CD14-positive monocyte (primary cell): ENCODE results near the gene MBD3L2B. TPM values are rescaled to one million over a fixed set of nuclear protein-coding genes. Genes with fewer than 3 reads are reported as not detected.
A peak's percentile ranks its signal among the peaks of the same experiment; 100 is the strongest.

Source experiments
- DNase-seq, 3 donors: peaks; one replicate each; pipeline ENCODE4 v3.0.0-alpha.2; 2011 to 2022
- H2AFZ ChIP-seq: 2 replicates; pipeline ENCODE4 v1.6.0; 2012; ENCODE audit warnings: mild to moderate bottlenecking, low read depth, low read length, inconsistent platforms; ENCODE audit not compliant: insufficient read depth, poor library complexity, severe bottlenecking
- H3K27ac ChIP-seq, 2 donors: 1 replicate in 1 of 2; 2 replicates in 1 of 2; pipeline ENCODE4 v1.5.1; 2012 to 2013; ENCODE audit warnings: low read length in 2 of 2, control low read depth in 1 of 2, inconsistent platforms in 1 of 2, low read depth in 1 of 2, mild to moderate bottlenecking in 1 of 2
- H3K27me3 ChIP-seq, 2 donors: one replicate each; pipeline versions ENCODE4 v1.6.0 to v1.6.1; 2011 to 2013; ENCODE audit warnings: low read length in 2 of 2; ENCODE audit not compliant: control insufficient read depth in 2 of 2, insufficient read depth in 2 of 2
- H3K36me3 ChIP-seq, 2 donors: replicated peaks in 1 of 2; 1 replicate in 1 of 2; 2 replicates in 1 of 2; pipeline versions ENCODE4 v1.5.1 to v1.6.1; 2012 to 2013; ENCODE audit warnings: low read length in 2 of 2, control low read depth in 1 of 2, inconsistent platforms in 1 of 2, mild to moderate bottlenecking in 1 of 2; ENCODE audit not compliant: insufficient read depth in 2 of 2, control insufficient read depth in 1 of 2
- H3K4me1 ChIP-seq, 2 donors: 1 replicate in 1 of 2; 2 replicates in 1 of 2; pipeline versions ENCODE4 v1.5.1 to v1.6.1; 2012 to 2013; ENCODE audit warnings: low read length in 2 of 2, control low read depth in 1 of 2, inconsistent platforms in 1 of 2, mild to moderate bottlenecking in 1 of 2, moderate library complexity in 1 of 2; ENCODE audit not compliant: insufficient read depth in 2 of 2, control insufficient read depth in 1 of 2
- H3K4me2 ChIP-seq: replicated peaks from 2 replicates; pipeline ENCODE3; 2012; ENCODE audit warnings: low read length, moderate library complexity, mild to moderate bottlenecking; ENCODE audit not compliant: poor library complexity, severe bottlenecking; ENCODE audit errors: extremely low read depth
- H3K4me3 ChIP-seq, 3 experiments: fragments of 200-600 bp in 1 of 3; sonication (generic) in 1 of 3; replicated peaks in 1 of 3; 1 replicate in 2 of 3; 2 replicates in 1 of 3; pipeline ENCODE4 v1.5.1; 2011 to 2013; ENCODE audit warnings: low read length in 3 of 3, mild to moderate bottlenecking in 3 of 3, control low read depth in 2 of 3, low read depth in 2 of 3, inconsistent platforms in 1 of 3, moderate library complexity in 1 of 3
- H3K79me2 ChIP-seq: 2 replicates; pipeline ENCODE4 v1.6.0; 2012; ENCODE audit warnings: mild to moderate bottlenecking, control low read depth, inconsistent platforms, low read length, moderate library complexity; ENCODE audit not compliant: insufficient read depth
- H3K9ac ChIP-seq: 2 replicates; pipeline ENCODE4 v1.6.0; 2017; ENCODE audit warnings: low read length, mild to moderate bottlenecking; ENCODE audit not compliant: insufficient read depth, poor library complexity, severe bottlenecking
- H3K9me3 ChIP-seq, 2 donors: replicated peaks in 1 of 2; 1 replicate in 1 of 2; 2 replicates in 1 of 2; pipeline versions ENCODE4 v1.5.1 to v1.6.1; 2012 to 2013; ENCODE audit warnings: low read length in 2 of 2, control low read depth in 1 of 2; ENCODE audit not compliant: control insufficient read depth in 1 of 2, insufficient read depth in 1 of 2
- H4K20me1 ChIP-seq: 2 replicates; pipeline ENCODE4 v1.6.0; 2012; ENCODE audit warnings: mild to moderate bottlenecking, low read length, control low read depth, moderate library complexity; ENCODE audit not compliant: insufficient read depth
- H3K27ac Mint-ChIP-seq, 7 donors: one replicate each; pipeline ENCODE4 v1.8.0; 2020; ENCODE audit warnings: mild to moderate bottlenecking in 7 of 7, mixed read lengths in 7 of 7, moderate library complexity in 6 of 7, inconsistent platforms in 2 of 7
- H3K27me3 Mint-ChIP-seq, 3 donors: one replicate each; pipeline ENCODE4 v1.8.0; 2021 to 2022; ENCODE audit warnings: low read depth in 3 of 3, mild to moderate bottlenecking in 3 of 3, mixed read lengths in 3 of 3, moderate library complexity in 3 of 3, inconsistent platforms in 1 of 3
- H3K36me3 Mint-ChIP-seq, 2 donors: one replicate each; pipeline ENCODE4 v1.8.0; 2020; ENCODE audit warnings: mixed read lengths in 2 of 2, inconsistent platforms in 1 of 2, mild to moderate bottlenecking in 1 of 2
- H3K4me1 Mint-ChIP-seq: one replicate; pipeline ENCODE4 v1.8.0; 2020; ENCODE audit warnings: mild to moderate bottlenecking, mixed read lengths
- H3K4me3 Mint-ChIP-seq, 2 donors: one replicate each; pipeline ENCODE4 v1.8.0; 2020; ENCODE audit warnings: mild to moderate bottlenecking in 2 of 2, mixed read lengths in 2 of 2, moderate library complexity in 1 of 2
- H3K9me3 Mint-ChIP-seq, 7 donors: one replicate each; pipeline ENCODE4 v1.8.0; 2020 to 2022; ENCODE audit warnings: mixed read lengths in 7 of 7, mild to moderate bottlenecking in 6 of 7, moderate library complexity in 6 of 7, inconsistent platforms in 2 of 7
- CTCF ChIP-seq: fragments of 200-600 bp; IDR thresholded peaks from one replicate; pipeline ENCODE4 v1.8.0; 2022; ENCODE audit warnings: antibody characterized with exemption, mild to moderate bottlenecking
- WGBS: methylation state at CpG from one replicate; pipeline ENCODE4 v1.1.5; 2013; ENCODE audit warnings: missing lambda C conversion rate; ENCODE audit not compliant: insufficient coverage; 5-methylcytosine and 5-hydroxymethylcytosine counted together
- intact Hi-C, 2 donors: fragments of 100-400 bp; cut with micrococcal nuclease; formaldehyde crosslinking; loops; one replicate each; pipeline versions ENCODE4 v1.15.0 to v1.15.1; 2023
- polyA plus RNA-seq, 3 donors: library from polyadenylated mRNA; depleted of rRNA in 1 of 3; unstranded in 2 of 3; stranded (reverse) in 1 of 3; fragments of 300-500 nt in 2 of 3; fragments of >200 nt in 1 of 3; fragmentation: Illumina TruSeq in 2 of 3; gene quantifications; 1 replicate in 2 of 3; 2 replicates in 1 of 3; pipeline ENCODE4 v1.2.3, GENCODE V29; 2012 to 2021

MBD3L2B gene
- polyA plus RNA-seq, 3 donors, result not detected

- H3K4me2 ChIP-seq, result no peak overlapping the region
- no peak overlapping the region for H3K27ac ChIP-seq
- H3K36me3 ChIP-seq, result peaks cover 0 to 9% of the 10 kb centered on the region in 2 donors
- intact Hi-C loops, result no loop called here
- no peak overlapping the region for H3K9ac ChIP-seq
- H3K9me3 Mint-ChIP-seq, result peaks cover 15 to 60% (median 40%) of the 10 kb centered on the region in 7 donors
- no peaks in the 10 kb centered on the region for H3K36me3 Mint-ChIP-seq
- no peak overlapping the region for H3K27ac Mint-ChIP-seq
- no peak overlapping the region for H2AFZ ChIP-seq
- H3K4me1 ChIP-seq, result peaks cover 12 to 16% of the 10 kb centered on the region in 2 donors
- peaks cover 3 to 6% (median 4%) of the 10 kb centered on the region in 3 donors for H3K27me3 Mint-ChIP-seq
- no peak overlapping the region for H3K4me3 Mint-ChIP-seq
- H3K27me3 ChIP-seq, result no peaks in the 10 kb centered on the region
- H3K4me1 Mint-ChIP-seq, result peaks cover 8% of the 10 kb centered on the region
- no peaks in the 10 kb centered on the region for H3K79me2 ChIP-seq
- H4K20me1 ChIP-seq, result no peaks in the 10 kb centered on the region
- H3K4me3 ChIP-seq, result no peak overlapping the region
- TF ChIP-seq CTCF, result no peak
- peaks cover 19 to 32% of the 10 kb centered on the region in 2 donors for H3K9me3 ChIP-seq
- DNase-seq, result no peak
Measured at GRCh38 chr19:6983448-6983847, 37.8 kb downstream of the MBD3L2B start.

- WGBS, result no CpG with 5 or more reads among the region's 3 CpGs
- Histone ChIP-seq H3K4me1 (no peaks in the 10 kb centered on the region), H3K9ac (no peak overlapping the region), H3K27me3 (no peaks in the 10 kb centered on the region), H3K4me3 (no peak overlapping the region), H2AFZ (no peak overlapping the region), H3K27ac (no peak overlapping the region), H3K79me2 (no peaks in the 10 kb centered on the region), H3K36me3 (no peaks in the 10 kb centered on the region), H3K9me3 (peaks cover 13 to 30% of the 10 kb centered on the region in 2 donors), H4K20me1 (no peaks in the 10 kb centered on the region), H3K4me2 (no peak overlapping the region)
- DNase-seq, result peak in 1 of 3 donors; percentile 27
- Mint-ChIP-seq H3K4me3 (no peak overlapping the region), H3K4me1 (no peaks in the 10 kb centered on the region), H3K27ac (no peak overlapping the region), H3K27me3 (peaks cover 3 to 10% (median 9%) of the 10 kb centered on the region in 3 donors), H3K9me3 (peaks cover 9 to 51% (median 41%) of the 10 kb centered on the region in 7 donors), H3K36me3 (no peaks in the 10 kb centered on the region)
- no peak for TF ChIP-seq CTCF
- intact Hi-C loops, result no loop called here
Measured at GRCh38 chr19:6979399-6979798, 41.8 kb downstream of the MBD3L2B start.
